T-helper 2 cell treated with Interferon-gamma antibody and Interleukin-4, amounts not matched to agents 5 μg/mL and 100 μg/mL, for 36 hours (primary cell): Measurements from ENCODE around the gene GPAT2.
A peak's percentile ranks its signal among the peaks of the same experiment; 100 is the strongest.
"Not testable (repeated sequence)": the region's sequence is repeated elsewhere in the genome, so short reads cannot be mapped to it uniquely, and the experiment has no call there.

ENCODE experiments used
- DNase-seq: peaks from one replicate; pipeline ENCODE4 v3.0.0; 2021; ENCODE audit warnings: low spot score
- H3K27ac Mint-ChIP-seq: one replicate; pipeline ENCODE4 v1.8.0; 2021; ENCODE audit warnings: mild to moderate bottlenecking, mixed read lengths
- H3K27me3 Mint-ChIP-seq: one replicate; pipeline ENCODE4 v1.8.0; 2021; ENCODE audit warnings: low read depth, mixed read lengths
- H3K36me3 Mint-ChIP-seq: one replicate; pipeline ENCODE4 v1.8.0; 2021; ENCODE audit warnings: low read depth, mixed read lengths
- H3K4me1 Mint-ChIP-seq: one replicate; pipeline ENCODE4 v1.8.0; 2021; ENCODE audit warnings: low read depth, mixed read lengths
- H3K4me3 Mint-ChIP-seq: one replicate; pipeline ENCODE4 v1.8.0; 2022; ENCODE audit warnings: mild to moderate bottlenecking, moderate library complexity, mixed read lengths
- H3K9me3 Mint-ChIP-seq: one replicate; pipeline ENCODE4 v1.8.0; 2021; ENCODE audit warnings: mixed read lengths

Gene GPAT2

GRCh38 chr2:96022126-96022525 is 12.6 kb downstream of the GPAT2 start:
- H3K9me3 Mint-ChIP-seq, H3K36me3 Mint-ChIP-seq, H3K27me3 Mint-ChIP-seq, H3K4me3 Mint-ChIP-seq, H3K4me1 Mint-ChIP-seq, DNase-seq, H3K27ac Mint-ChIP-seq: not testable (repeated sequence)

- H3K4me1 Mint-ChIP-seq, H3K27ac Mint-ChIP-seq, H3K9me3 Mint-ChIP-seq, H3K4me3 Mint-ChIP-seq, H3K36me3 Mint-ChIP-seq, DNase-seq, H3K27me3 Mint-ChIP-seq: not testable (repeated sequence)
Measured at GRCh38 chr2:96021142-96021541, 13.6 kb downstream of the GPAT2 start.

GRCh38 chr2:96019909-96020590 is 14.7 kb downstream of the GPAT2 start:
- DNase-seq, H3K27me3 Mint-ChIP-seq, H3K4me1 Mint-ChIP-seq, H3K9me3 Mint-ChIP-seq, H3K36me3 Mint-ChIP-seq, H3K27ac Mint-ChIP-seq, H3K4me3 Mint-ChIP-seq: not testable (repeated sequence)

- H3K27ac Mint-ChIP-seq, H3K27me3 Mint-ChIP-seq, H3K4me1 Mint-ChIP-seq, H3K9me3 Mint-ChIP-seq, H3K36me3 Mint-ChIP-seq, H3K4me3 Mint-ChIP-seq, DNase-seq: not testable (repeated sequence)
Measured at GRCh38 chr2:96016321-96016720, 18.4 kb downstream of the GPAT2 start.

GRCh38 chr2:96012792-96013264 is 21.9 kb downstream of the GPAT2 start:
- H3K27ac Mint-ChIP-seq: not testable (repeated sequence)
- Mint-ChIP-seq H3K27me3 (peaks cover 12% of the 10 kb centered on the region), H3K4me1 (peaks cover 11% of the 10 kb centered on the region)

GRCh38 chr2:96012086-96012791 is 22.5 kb downstream of the GPAT2 start:
- not testable (repeated sequence) for H3K27ac Mint-ChIP-seq, H3K4me3 Mint-ChIP-seq

More at GRCh38 chr2:96012792-96013264, 21.9 kb downstream of the GPAT2 start:
- H3K36me3 Mint-ChIP-seq, DNase-seq, H3K4me3 Mint-ChIP-seq, H3K9me3 Mint-ChIP-seq: not testable (repeated sequence)

GRCh38 chr2:96011129-96011455 is 23.6 kb downstream of the GPAT2 start:
- DNase-seq: peak; percentile 38
- peaks cover 23% of the 10 kb centered on the region for H3K27me3 Mint-ChIP-seq
- not testable (repeated sequence) for H3K9me3 Mint-ChIP-seq, H3K36me3 Mint-ChIP-seq, H3K27ac Mint-ChIP-seq
- H3K4me3 Mint-ChIP-seq: peak overlapping the region; percentile 69
- H3K4me1 Mint-ChIP-seq: peaks cover 11% of the 10 kb centered on the region

More at GRCh38 chr2:96012086-96012791, 22.5 kb downstream of the GPAT2 start:
- not testable (repeated sequence) for H3K9me3 Mint-ChIP-seq, DNase-seq, H3K36me3 Mint-ChIP-seq
- Mint-ChIP-seq H3K4me1 (peaks cover 11% of the 10 kb centered on the region), H3K27me3 (peaks cover 12% of the 10 kb centered on the region)

GRCh38 chr2:96010320-96011128 is 24.2 kb downstream of the GPAT2 start:
- H3K9me3 Mint-ChIP-seq, H3K36me3 Mint-ChIP-seq: not testable (repeated sequence)
- peak overlapping the region; percentile 80 for H3K4me3 Mint-ChIP-seq
- peaks cover 11% of the 10 kb centered on the region for H3K4me1 Mint-ChIP-seq
- H3K27me3 Mint-ChIP-seq: peaks cover 28% of the 10 kb centered on the region
- peak; percentile 97 for DNase-seq
- peak overlapping the region; percentile 69 for H3K27ac Mint-ChIP-seq

GRCh38 chr2:96009833-96010232 is 24.9 kb downstream of the GPAT2 start:
- not testable (repeated sequence) for H3K9me3 Mint-ChIP-seq, DNase-seq, H3K36me3 Mint-ChIP-seq
- Mint-ChIP-seq H3K4me1 (peaks cover 11% of the 10 kb centered on the region), H3K27ac (peak overlapping the region; percentile 69), H3K27me3 (peaks cover 34% of the 10 kb centered on the region), H3K4me3 (peak overlapping the region; percentile 80)

GRCh38 chr2:96008051-96008450 is 26.7 kb downstream of the GPAT2 start:
- H3K36me3 Mint-ChIP-seq, H3K9me3 Mint-ChIP-seq, H3K27ac Mint-ChIP-seq, DNase-seq, H3K4me3 Mint-ChIP-seq: not testable (repeated sequence)
- Mint-ChIP-seq H3K4me1 (peaks cover 11% of the 10 kb centered on the region), H3K27me3 (peaks cover 41% of the 10 kb centered on the region)

- not testable (repeated sequence) for DNase-seq, H3K4me1 Mint-ChIP-seq, H3K27ac Mint-ChIP-seq, H3K4me3 Mint-ChIP-seq, H3K9me3 Mint-ChIP-seq, H3K36me3 Mint-ChIP-seq
- peaks cover 52% of the 10 kb centered on the region for H3K27me3 Mint-ChIP-seq
Measured at GRCh38 chr2:96006248-96006647, 28.5 kb downstream of the GPAT2 start.

- H3K9me3 Mint-ChIP-seq: not testable (repeated sequence)
- peak overlapping the region; percentile 92 for H3K27ac Mint-ChIP-seq
Measured at GRCh38 chr2:95992520-95993272, 42.0 kb downstream of the GPAT2 start.

GRCh38 chr2:95992102-95992501 is 42.6 kb downstream of the GPAT2 start:
- H3K9me3 Mint-ChIP-seq, H3K4me1 Mint-ChIP-seq, H3K36me3 Mint-ChIP-seq: not testable (repeated sequence)
- peaks cover 22% of the 10 kb centered on the region for H3K27me3 Mint-ChIP-seq
- H3K4me3 Mint-ChIP-seq: peak overlapping the region; percentile 73
- peak overlapping the region; percentile 81 for H3K27ac Mint-ChIP-seq
- peak; percentile 52 for DNase-seq

More at GRCh38 chr2:95992520-95993272, 42.0 kb downstream of the GPAT2 start:
- peak; percentile 42 for DNase-seq
- H3K4me3 Mint-ChIP-seq: peak overlapping the region; percentile 83
- not testable (repeated sequence) for H3K4me1 Mint-ChIP-seq, H3K36me3 Mint-ChIP-seq
- peaks cover 23% of the 10 kb centered on the region for H3K27me3 Mint-ChIP-seq
